Measurements from ENCODE around the gene SV2B.

Gene SV2B

DNA sequence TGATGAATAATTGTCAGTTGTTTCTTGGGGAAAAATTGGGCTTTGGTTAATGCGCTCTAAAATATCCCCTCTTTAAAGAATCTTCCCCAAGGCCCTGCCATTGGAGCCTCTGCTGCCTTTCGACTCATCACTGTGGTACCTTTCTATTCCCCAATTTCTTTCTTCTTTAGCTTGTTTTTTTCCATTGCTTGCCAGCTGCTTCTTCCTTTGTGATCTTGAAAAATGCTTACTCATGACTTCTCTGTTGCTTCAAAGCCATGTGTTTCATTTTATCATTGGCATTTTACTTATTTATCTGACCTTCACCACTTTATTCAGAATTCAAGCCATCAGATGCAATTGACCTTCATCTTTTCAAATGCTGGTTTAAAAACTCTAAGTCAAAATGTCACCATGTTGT is 84.4 kb downstream of the SV2B start:
- in situ Hi-C loops (cut with HindIII; ENCODE audit: low sequenced_read_pairs), result no loop called here

DNA sequence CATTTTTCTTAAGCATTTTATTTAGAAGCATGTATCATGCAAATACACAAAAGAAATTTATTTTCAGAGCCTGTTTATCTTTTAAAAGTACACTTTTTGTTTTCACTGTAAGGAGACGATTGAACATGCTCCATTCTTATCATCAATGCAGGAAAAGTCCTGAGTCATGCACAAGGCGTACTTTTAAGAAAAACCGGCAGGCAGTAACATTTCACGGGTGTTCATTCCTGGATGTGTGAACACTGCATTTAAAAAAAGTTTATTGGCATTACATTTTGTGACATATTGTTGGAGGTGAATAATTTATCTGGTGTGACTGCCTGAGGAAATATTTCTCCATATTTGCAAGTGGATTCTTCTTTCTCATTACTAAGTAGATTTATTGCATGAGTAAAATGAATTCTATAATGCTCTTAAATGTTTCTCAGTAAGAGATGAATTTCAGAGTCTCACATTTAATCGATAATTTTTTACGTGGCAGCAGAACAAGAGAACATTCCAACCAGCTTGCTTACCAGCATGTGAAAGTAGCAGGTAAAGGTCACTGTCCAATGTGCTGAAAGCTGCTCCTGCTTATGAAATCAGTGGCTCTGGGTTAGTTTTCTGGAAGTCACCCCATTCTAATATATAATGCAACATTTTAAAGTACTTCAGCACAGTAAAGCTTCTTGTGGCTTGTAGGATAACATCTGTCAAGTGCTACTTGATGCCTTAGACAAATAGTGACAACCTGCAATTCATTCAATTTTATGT is 87.0 kb downstream of the SV2B start:
- in situ Hi-C loops (cut with HindIII; ENCODE audit: low sequenced_read_pairs), result no loop called here

DNA sequence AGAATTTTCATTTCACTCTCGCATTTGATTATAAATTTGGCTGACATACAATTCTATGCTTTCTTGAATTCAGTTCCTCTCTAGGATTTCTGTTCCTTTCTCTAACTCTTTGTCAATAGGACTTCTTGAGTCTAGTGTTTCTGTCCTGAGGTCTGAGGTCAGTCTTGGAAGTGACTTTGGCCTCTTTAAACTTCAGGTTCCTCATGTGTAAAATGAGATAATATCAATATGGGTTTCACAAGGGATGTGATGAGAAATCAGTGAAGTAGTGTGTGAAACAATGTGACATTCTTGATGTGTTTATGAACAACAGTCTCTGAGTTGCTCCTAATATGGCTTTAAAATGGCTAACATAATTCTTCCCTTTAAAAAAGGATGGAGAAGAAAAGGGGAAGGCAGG is 92.2 kb downstream of the SV2B start:
- in situ Hi-C loops (cut with HindIII; ENCODE audit: low sequenced_read_pairs), result no loop called here

DNA sequence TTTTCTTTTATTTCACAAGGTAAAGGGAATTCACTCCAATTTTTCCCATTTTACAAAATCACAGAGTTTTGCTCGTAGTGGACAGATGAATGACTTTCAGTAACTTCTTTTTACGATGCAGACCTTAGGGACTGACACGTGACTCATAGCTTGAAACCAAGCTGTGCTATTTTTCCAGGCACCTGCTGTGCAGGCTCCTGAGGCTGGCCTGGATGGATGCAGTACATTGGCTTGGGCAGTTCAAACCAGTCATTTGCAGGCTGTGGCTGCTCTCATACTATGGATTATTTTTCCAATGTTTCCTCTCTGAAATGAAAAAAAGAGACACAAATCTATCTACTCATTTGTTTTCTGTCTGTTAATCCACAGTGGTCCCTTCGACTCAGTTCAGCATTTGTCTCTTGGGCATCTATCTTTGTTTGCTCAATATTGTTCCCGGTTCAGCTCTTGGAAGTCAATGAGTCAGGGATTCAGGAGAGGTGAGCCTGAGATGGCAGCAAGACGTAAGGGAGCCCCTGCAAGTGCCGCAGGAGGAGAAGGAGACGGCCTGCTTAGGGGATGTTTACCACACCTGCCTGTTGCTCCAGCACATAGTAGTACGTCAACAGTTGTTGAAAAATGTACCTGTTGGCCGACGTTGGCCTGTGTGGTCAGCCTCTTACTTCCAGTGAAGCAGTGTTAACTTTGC is 92.8 kb downstream of the SV2B start:
- in situ Hi-C loops (cut with HindIII; ENCODE audit: low sequenced_read_pairs), result no loop called here

DNA sequence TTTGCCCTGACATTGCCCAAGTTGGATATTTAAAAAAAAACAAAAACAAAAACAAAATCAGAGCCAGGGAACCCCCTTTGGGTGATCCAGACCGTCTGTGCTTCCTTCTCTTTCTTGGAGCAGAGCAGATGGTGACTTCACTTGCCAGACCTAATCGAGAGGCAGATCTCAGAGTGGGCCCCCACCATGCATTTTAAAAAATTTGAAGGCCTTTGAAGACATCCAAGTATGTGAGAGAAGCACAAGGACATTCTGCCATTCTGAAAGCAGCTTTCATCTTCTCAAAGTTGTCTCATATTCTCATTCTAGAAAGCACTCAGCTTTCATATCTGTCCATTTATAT is 93.3 kb downstream of the SV2B start:
- in situ Hi-C loops (cut with HindIII; ENCODE audit: low sequenced_read_pairs), result no loop called here

DNA sequence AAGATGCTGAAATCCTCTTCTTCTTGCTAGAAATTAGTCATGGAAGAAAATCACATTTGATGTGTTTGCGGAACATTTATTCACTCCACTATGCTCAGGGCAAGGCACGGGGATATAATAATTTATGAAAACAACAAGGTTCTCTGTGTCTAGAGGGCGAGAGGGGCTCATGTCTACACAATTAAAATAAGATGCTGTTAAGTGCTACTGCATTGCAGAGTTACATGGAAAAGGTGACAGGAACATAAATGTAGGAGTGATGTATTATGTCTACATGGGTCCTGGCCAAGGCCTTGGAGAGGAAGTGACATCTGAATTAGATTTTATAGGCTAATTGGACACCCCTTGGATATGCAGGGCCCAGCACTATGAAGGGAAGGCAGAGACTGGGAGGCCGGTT is 96.1 kb downstream of the SV2B start:
- in situ Hi-C loops (cut with HindIII; ENCODE audit: low sequenced_read_pairs), result no loop called here

DNA sequence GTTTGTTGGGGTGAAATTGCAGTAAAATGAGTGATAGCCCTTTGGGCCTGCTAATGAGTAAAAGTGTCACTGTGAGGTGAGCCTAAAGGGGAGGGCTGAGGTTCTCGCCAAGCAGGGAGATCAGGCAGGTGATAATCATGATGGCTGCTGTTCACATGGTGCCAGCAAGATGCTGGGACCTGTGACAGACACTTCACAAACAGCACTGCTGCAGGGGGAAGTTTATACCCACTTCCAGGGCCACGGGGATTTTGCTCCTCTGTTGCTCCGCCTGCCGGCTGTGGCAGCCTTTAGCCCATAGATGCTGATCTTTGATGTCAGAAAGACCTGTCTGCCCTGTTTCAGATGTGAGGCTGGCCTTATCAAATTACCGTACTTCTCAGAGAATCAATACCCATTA is 96.7 kb downstream of the SV2B start:
- in situ Hi-C loops (cut with HindIII; ENCODE audit: low sequenced_read_pairs), result no loop called here

DNA sequence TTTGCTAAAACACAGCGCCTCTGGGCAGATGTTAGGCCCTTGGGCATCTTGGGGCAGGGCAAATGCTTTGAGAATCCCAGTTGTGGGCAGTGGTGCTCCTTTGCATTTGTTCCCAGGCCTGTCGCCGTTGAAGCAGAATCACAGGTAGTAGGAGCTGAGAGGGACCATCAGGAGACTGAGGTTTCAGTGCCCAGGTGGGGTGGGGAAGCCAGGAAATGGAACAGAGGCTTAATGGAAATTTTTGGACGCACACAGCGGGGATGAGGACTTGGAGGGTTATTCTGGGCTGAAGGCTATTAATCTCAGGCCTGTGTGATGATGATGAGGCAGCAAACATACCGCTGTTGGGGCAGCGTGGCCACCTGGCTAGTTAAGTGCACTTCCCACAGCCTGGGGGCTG is 99.5 kb downstream of the SV2B start:
- in situ Hi-C loops (cut with HindIII; ENCODE audit: low sequenced_read_pairs), result no loop called here

DNA sequence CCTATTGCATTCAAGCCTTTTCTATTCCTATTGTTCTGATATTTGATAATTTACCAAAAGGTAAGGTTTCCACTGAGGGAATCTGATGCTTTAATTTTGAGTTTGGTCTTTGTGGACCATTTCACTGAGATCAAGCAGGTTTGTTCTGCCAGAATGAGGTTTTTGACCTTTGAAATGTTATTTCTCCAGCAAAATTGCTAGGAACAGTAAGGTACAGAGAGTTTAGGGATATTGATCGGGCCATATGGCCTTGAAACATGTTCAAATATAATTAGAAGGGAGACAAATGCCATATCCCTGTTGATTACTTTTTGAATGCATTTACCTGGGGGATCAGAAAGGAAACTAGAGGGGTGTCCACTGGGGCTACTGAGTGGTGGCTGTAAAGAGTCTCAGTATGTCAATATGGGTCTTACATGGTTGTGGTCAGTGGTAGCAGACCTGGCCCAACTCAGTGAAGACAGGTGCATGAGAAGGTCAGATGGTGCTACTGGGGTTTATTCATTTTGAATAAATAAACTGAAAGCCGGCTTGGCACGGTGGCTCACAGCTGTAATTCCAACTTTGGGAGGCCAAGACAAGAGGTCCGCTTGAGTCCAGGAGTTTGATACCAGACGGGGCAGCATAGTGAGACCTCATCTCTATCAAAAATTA is 100.2 kb downstream of the SV2B start:
- in situ Hi-C loops (cut with HindIII; ENCODE audit: low sequenced_read_pairs), result no loop called here

DNA sequence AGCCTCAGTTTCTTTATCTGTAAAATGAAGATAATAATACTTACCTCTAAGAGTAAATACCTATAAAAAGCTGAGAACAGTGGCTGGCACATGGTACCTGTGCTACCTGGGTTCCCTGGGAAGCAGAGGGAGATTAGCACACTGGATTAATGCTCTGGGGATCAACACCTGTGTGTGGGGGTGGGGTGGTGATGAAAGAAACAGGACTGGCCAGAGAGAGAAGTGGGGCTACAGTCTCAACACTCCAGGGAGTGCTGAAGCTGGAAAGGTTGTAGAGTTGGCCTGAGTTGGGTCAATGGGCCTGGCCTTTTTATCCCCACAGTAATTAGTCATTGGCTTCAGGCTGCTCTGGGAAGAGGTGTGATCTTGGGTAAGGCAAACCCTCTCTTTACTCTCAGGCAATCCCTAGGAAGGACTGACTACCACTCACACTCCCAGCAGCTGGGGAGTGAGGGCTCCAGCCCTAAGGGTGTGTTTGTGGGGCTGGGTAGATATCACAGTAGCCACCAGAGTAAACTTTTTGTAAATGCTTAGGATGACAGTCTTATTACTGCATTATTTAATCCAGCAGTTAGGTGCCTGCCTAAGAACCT is 102.5 kb downstream of the SV2B start:
- in situ Hi-C loops (cut with HindIII; ENCODE audit: low sequenced_read_pairs), result no loop called here

DNA sequence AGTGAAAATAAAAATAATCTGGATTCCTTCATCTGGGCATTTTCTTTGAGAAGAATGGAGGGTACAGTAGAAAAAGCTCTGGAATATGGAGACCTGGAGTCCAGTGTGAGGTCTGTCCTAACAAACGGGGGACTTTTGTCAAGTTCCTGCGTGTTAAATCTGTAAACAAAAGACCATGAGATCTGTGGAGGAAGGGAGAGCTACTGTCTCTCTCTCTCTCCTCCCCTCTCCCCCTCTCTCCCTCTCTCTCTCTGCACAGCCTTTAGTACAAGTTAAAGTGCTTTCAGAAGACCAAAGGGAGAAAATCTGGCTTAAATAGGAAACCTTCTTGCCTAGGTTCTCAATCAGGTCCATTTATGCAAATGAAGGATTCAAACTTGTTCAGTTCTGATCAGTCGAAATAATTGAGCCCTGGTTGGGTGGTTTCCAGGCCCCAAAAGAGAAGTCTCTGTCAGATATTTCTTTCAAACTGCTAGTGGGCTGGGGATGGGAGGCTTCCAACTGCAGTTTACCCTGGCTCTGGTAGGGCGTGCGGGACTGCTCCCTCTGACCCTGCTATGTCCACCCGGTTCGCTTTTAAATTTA is 103.7 kb downstream of the SV2B start:
- in situ Hi-C loops (cut with HindIII; ENCODE audit: low sequenced_read_pairs), result no loop called here

DNA sequence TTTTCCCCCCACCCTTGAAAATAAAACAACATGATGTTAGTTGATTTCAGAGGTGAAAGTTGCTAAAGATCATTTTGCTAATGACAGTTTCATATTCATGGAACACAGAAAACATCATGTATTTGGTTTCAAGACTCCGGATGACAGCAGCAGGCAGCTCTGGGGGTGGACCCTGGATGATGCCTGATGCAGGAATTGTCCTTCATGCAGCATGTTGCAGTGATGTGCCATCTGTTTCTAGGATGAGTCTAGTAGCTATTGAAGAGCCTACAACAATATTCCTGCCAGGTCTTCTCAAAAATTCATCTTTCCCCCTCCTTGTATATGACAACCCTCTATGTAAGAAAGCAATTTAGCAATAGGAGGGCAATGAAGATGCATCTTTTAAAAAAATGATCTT is 108.3 kb downstream of the SV2B start:
- in situ Hi-C loops (cut with HindIII; ENCODE audit: low sequenced_read_pairs), result no loop called here

DNA sequence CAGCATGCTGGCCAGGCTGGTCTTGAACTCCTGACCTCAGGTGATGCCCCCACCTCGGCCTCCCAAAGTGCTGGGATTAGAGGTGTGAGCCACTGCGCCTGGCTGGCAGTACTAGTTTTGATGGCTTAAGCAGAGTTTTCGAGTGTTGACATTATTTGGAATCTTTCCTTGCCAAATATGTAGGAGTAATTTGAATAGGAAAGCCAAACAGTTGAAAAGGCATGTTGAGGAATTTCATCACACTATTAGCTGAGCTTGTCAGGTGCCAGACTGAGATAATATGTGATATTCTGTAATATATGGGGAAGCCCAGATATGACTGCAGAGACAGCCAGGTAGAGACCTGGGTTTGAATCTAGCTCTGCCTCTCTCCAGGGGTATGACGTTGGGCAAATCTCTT is 109.3 kb downstream of the SV2B start:
- in situ Hi-C loops (cut with HindIII; ENCODE audit: low sequenced_read_pairs), result no loop called here

DNA sequence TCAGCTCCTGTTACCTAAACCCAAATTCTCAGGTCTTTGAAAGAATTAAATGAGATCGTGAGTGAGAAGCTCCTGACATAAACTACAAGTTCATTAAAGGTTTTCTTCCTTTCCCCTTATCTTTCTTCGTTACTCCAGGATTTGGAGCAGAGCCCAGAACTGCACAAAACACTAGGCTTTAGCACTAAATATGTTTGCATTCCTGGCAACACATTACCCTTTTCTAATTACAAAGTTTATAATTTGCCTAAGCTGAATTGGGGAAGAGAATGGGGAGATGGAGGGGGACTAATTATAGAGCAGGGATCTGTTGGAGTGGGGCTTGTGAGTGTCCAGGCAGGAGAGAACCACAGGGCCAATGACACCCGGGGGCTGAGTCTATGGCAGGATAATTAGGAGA is 109.7 kb downstream of the SV2B start:
- in situ Hi-C loops (cut with HindIII; ENCODE audit: low sequenced_read_pairs), result no loop called here

DNA sequence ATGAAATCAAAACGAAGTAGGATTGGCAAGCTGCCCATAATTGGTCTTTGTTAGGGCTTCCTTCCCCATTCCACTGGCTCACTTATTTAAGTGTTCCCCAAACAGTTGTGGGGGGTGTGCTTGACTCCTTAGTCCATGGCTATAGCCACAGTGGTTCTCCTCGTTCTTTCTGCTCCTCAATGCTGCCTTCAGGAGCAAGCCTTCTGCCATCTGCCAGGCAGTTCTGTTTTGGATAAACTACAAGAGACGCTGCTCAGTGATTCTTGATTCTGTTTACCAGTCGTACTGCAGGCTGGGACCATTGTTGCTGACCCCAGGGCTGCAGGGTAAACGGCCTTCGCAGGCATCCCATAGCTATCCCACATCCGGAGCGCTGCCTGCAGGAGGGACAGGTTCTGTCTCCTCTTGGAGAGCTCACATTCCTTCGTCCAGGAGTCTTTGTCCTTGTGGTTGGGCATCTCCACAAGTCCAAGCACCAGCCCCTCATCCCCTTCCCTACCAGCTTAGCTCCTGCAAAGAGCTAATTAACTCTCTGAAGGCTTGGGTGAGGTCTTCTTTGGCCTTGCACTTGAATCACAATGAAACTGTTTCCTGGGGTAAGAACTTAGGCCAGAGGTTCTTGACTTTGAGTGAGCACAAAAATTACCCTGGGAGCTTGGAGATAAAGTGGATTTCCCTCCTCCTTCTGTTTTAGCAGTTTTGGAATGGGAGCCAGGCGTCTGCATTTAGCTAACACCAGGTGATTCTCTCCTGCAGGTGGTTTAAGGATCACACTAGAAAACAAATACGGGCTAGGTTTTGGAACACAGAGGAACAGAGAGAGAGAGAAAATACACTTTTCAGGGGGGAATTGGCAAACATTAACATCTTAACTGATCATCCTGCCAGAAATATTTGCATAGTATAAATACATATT is 114.9 kb downstream of the SV2B start:
- in situ Hi-C loops (cut with HindIII; ENCODE audit: low sequenced_read_pairs), result no loop called here

DNA sequence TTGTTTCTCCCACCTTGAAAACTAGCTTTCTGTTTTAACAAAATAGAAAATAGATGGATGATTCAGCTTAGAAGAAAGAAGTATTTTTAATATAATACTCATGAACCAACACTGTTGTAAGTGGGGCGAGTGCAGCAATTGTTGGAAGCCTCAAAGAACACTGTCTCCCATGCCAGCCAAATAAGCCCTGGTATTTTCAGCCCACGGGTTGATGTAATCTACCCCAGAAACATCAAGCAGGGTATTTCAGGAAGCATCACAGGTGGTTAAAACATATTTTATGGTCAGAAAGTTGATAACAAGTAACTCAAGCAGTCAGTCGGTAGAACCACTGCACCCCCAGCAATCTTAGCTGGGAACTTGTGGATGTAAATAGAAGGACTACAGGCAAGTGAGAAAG is 115.9 kb downstream of the SV2B start:
- in situ Hi-C loops (cut with HindIII; ENCODE audit: low sequenced_read_pairs), result no loop called here

DNA sequence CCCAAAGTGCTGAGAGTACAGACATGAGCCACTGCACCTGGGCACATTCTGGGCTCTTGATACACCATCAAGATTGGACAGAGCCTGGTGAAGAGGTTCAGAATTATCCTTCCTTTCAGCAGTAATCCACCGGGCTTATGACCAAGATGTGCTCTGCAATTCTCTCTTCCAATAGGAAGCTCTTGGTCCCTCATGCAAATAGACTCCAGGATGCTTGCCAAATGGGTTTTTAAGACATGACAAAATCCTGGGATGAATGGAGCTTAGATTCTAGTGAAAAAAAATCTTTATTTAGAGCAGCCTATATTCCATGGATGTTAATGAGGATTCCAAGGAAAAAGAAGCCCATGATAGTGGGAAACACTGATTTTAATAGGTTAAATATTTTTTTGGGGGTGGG is 119.1 kb downstream of the SV2B start:
- in situ Hi-C loops (cut with HindIII; ENCODE audit: low sequenced_read_pairs), result no loop called here

DNA sequence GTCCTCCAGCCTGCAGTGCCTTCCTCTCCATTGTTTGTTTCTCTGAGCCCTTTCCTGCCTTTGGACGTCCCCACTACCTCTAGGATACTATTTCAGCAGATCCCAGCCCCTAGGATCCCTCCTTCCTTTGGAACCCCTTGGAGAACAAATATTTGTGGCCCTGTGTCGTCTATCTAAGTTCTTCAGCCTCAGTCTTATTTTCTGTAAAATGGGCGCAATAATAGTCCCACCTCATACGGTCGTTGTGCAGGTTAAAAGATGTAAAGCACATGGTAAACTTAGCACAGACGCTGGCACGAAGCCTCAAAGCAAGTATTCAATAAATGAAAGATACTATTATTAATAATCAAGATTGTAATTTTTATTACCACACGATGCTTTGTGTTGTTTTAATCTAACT is 122.0 kb downstream of the SV2B start:
- in situ Hi-C loops (cut with HindIII; ENCODE audit: low sequenced_read_pairs), result no loop called here

DNA sequence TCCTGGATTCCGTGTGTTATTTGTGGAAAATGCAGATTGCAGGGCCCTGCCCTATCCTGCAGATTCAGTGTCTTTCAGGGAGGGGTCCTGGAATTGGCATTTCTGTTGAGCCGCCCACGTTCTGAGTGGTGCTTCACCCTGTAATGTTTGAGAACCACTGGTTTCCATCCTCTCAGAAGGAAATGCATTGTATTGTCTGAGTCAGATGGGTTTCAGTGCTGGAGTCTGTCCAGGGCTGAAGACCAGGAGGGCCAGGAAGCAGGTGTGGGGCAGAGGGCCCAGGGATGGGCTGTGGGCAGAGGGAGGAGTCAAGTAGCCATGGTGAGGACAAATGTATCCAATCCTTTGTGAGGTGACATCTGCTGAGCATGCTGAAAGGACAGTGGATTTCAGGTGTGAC is 123.8 kb downstream of the SV2B start:
- in situ Hi-C loops (cut with HindIII; ENCODE audit: low sequenced_read_pairs), result no loop called here

DNA sequence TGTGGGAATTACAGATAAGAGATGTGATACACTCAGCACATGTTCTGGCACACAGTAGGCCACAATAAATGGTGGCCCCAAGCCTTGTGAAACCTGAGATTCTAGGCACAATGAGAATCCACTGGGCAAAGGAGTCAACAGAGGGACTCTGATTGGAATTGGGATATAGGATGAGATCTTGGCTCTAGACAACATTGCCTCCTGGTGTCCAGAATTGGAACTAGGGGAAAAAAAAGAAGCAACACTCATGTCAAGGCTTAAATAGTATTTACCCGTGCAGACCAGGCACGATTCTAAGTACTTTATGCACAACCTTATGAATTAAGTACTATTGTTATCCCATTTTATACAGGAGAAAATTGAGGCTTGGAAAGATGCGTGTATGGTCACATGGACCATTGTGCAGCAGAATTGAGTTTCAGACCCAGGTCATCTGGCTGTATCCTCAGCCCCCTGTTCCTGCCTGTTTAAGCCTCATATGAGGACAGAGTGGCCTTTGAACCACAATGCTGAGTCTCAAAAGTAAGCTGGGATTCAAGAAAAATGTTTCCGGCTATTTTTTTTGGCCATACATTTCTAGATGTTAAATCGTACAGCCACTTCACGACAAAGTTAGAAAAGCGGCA is 124.8 kb downstream of the SV2B start:
- in situ Hi-C loops (cut with HindIII; ENCODE audit: low sequenced_read_pairs), result no loop called here
